Left ventricle myocardium inferior (tissue), 1 donor: ENCODE data around the gene EZR. TPM values are rescaled to one million over a fixed set of nuclear protein-coding genes. Genes with fewer than 3 reads are reported as not detected.
A peak's percentile ranks its signal among the peaks of the same experiment; 100 is the strongest.

Experiments
- DNase-seq: peaks from one replicate; pipeline ENCODE4 v3.0.0-alpha.2; 2020
- H3K27ac ChIP-seq: fragments of 200-600 bp; replicated peaks from 2 replicates; pipeline ENCODE4 v1.8.0; 2021
- H3K27me3 ChIP-seq: fragments of 200-600 bp; 2 replicates; pipeline ENCODE4 v1.8.0; 2021; ENCODE audit warnings: low read depth
- H3K36me3 ChIP-seq: fragments of 200-600 bp; 2 replicates; pipeline ENCODE4 v1.8.0; 2021
- H3K4me1 ChIP-seq: fragments of 200-600 bp; 2 replicates; pipeline ENCODE4 v1.8.0; 2021
- H3K4me3 ChIP-seq: fragments of 200-600 bp; 2 replicates; pipeline ENCODE4 v1.8.0; 2021; ENCODE audit warnings: mild to moderate bottlenecking, moderate library complexity
- H3K9me3 ChIP-seq: fragments of 200-600 bp; replicated peaks from 2 replicates; pipeline ENCODE4 v1.8.0; 2021
- CTCF ChIP-seq: fragments of 200-600 bp; IDR thresholded peaks from 2 replicates; pipeline ENCODE4 v1.8.0; 2021; ENCODE audit warnings: antibody characterized with exemption, mild to moderate bottlenecking, borderline replicate concordance
- intact Hi-C: fragments of 100-400 bp; cut with micrococcal nuclease; formaldehyde crosslinking; loops from one replicate; pipeline ENCODE4 v1.11.0; 2022
- total RNA-seq: library from RNA; stranded (reverse); fragmentation: NEBNext Ultra II Directional; extraction: Animal tissue kit (Norgen Biotek cat#: 25700); gene quantifications from one replicate; pipeline ENCODE4 v1.2.1, GENCODE V29; 2021
- donor health status: DM: no; HTN: yes; CAD: no; lungs with severe emphysema.

Gene EZR
- total RNA-seq, 1 donor from 2014 or later: 242 TPM

DNA sequence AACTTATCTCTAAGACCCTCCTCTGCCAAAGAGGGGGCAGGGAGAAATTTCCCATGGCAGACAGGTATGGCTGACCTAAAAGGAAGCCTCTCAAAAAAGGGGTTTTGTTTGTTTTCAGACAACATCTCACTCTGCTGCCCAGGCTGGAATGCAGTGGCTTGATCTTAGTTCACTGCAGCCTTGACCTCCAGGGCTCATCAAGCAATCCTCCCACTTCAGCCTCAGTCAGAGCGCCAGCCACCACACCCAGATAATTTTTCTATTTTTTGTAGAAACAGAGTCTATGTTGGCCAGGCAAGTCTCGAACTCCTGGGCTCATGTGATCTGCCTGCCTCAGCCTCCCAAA is 3.8 kb downstream of the EZR start:
- no peaks in the 10 kb centered on the region for H3K9me3 ChIP-seq
- H3K4me1 ChIP-seq: peaks cover 89% of the 10 kb centered on the region
- no peak for DNase-seq
- H3K27me3 ChIP-seq: no peaks in the 10 kb centered on the region
- peak overlapping the region; percentile 96 for H3K27ac ChIP-seq
- peak overlapping the region; percentile 94 for H3K4me3 ChIP-seq
- TF ChIP-seq CTCF: no peak
- intact Hi-C loops: no loop called here
- H3K36me3 ChIP-seq: no peaks in the 10 kb centered on the region

DNA sequence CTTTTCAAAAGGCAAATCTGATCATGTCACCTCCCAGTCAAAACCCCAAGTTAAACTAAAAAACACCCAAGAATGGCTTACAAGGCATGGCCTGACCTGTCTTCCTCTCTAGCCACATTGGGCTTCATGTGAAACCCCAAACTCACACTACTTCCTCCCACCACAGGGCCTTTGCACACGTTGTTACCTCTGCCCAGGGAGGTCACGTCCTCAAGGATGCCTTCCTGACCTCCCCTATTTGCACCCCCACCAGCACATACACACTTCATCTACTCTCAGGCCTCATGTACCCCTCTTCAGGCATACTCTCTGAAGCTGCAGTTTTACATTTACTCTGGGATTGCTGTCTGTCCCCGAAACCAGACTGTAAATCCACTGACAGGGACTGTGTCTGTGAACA is 6.1 kb downstream of the EZR start:
- Histone ChIP-seq H3K4me3 (peak overlapping the region; percentile 94), H3K4me1 (peaks cover 100% of the 10 kb centered on the region)

GRCh38 chr6:158812611-158813010 is 6.6 kb downstream of the EZR start:
- Histone ChIP-seq H3K4me1 (peaks cover 100% of the 10 kb centered on the region), H3K4me3 (no peak overlapping the region), H3K27ac (peak overlapping the region; percentile 96), H3K9me3 (no peaks in the 10 kb centered on the region), H3K27me3 (no peaks in the 10 kb centered on the region), H3K36me3 (peaks cover 8% of the 10 kb centered on the region)
- no peak for DNase-seq
- no peak for TF ChIP-seq CTCF
- intact Hi-C loops: no loop called here

More for the DNA sequence above, 6.1 kb downstream of the EZR start:
- no peak for DNase-seq
- Histone ChIP-seq H3K27me3 (no peaks in the 10 kb centered on the region), H3K9me3 (no peaks in the 10 kb centered on the region), H3K27ac (peak overlapping the region; percentile 96), H3K36me3 (peaks cover 8% of the 10 kb centered on the region)
- intact Hi-C loops: no loop called here
- no peak for TF ChIP-seq CTCF

DNA sequence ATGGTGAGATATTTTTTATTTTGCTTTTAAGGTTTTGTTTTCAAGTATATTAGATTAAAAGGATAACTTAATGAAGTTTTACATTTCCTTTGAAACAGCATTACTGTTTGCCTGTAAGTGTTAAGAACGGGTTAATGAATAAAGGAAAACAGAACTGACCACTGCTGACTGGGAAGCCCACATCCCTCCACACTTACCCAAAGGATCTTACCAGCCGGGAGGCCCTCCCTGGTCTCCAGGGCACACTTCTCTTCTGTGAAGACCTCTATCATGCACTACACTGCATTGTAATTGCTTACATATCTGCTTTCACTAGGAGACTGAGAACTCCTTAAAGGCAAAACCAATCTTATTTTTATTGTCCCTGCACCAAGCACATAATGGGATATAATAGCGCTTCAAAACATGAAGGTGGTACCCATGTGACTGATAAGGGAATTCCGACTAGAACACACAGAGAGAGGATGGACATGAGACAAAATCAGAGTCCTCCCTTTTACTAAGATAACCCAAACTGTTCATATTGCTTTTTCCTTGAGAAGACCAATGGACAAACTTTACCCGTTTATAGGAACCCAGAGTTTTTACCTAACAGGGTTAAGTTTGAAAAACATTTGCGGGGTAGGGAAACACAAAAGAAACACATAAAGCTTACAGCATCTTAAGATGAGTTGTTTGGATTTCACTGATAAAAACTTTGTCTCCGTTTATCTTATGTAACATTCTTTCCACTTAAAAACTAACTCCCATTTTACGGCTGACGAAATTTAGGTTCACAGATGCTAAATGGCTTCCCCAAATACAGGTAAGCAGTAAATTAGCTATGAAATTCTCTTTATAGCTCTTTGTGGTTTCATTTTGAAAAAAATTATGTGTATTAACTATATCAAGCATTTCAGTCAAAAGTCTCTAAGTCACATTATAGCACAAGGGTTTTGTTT is 8.7 kb downstream of the EZR start:
- Histone ChIP-seq H3K4me1 (peaks cover 98% of the 10 kb centered on the region), H3K4me3 (peak overlapping the region; percentile 8), H3K27ac (peak overlapping the region; percentile 33), H3K27me3 (no peaks in the 10 kb centered on the region), H3K9me3 (no peaks in the 10 kb centered on the region), H3K36me3 (peaks cover 8% of the 10 kb centered on the region)
- no peak for DNase-seq
- TF ChIP-seq CTCF: no peak
- intact Hi-C loops: no loop called here

- peaks cover 8% of the 10 kb centered on the region for H3K36me3 ChIP-seq
- no peak for TF ChIP-seq CTCF
- no peaks in the 10 kb centered on the region for H3K9me3 ChIP-seq
- H3K4me1 ChIP-seq: peaks cover 95% of the 10 kb centered on the region
- intact Hi-C loops: no loop called here
- H3K27me3 ChIP-seq: no peaks in the 10 kb centered on the region
- no peak overlapping the region for H3K4me3 ChIP-seq
- DNase-seq: no peak
- H3K27ac ChIP-seq: peak overlapping the region; percentile 48
Measured at GRCh38 chr6:158808941-158809678, 10.1 kb downstream of the EZR start.
